K562 (cell line): ENCODE measurements around the gene ZNF140. TPM values are rescaled to one million over a fixed set of nuclear protein-coding genes. Genes with fewer than 3 reads are reported as not detected.

Source experiments
- COPS2 ChIP-seq: fragments of 450-650 bp; conservative IDR thresholded peaks from 2 replicates; pipeline ENCODE4 v1.6.1; 2016; ENCODE audit warnings: mild to moderate bottlenecking, moderate library complexity
- FOXP1 ChIP-seq: sonication (generic); formaldehyde crosslinking; IDR thresholded peaks from 2 replicates; pipeline ENCODE4 v1.8.0; 2022; ENCODE audit warnings: mild to moderate bottlenecking, missing genetic modification reagents
- GATAD2B ChIP-seq: fragments of 450-650 bp; IDR thresholded peaks from 2 replicates; pipeline ENCODE4 v1.6.1; 2017; ENCODE audit warnings: mild to moderate bottlenecking, borderline replicate concordance
- HES1 ChIP-seq: fragments of 450-650 bp; IDR thresholded peaks from 2 replicates; pipeline ENCODE4 v1.6.1; 2016; ENCODE audit warnings: low read depth, mild to moderate bottlenecking, moderate library complexity
- MED1 ChIP-seq: sonication (generic); formaldehyde crosslinking; IDR thresholded peaks from 2 replicates; pipeline ENCODE4 v1.8.1; 2023; ENCODE audit warnings: missing genetic modification reagents, borderline replicate concordance
- MLX ChIP-seq, 2 experiments: fragments of 450-650 bp in 1 of 2; sonication (generic) in 1 of 2; formaldehyde crosslinking; conservative IDR thresholded peaks; 2 replicates each; pipeline versions ENCODE4 v1.4.0 to v1.8.1; 2020 to 2022; ENCODE audit warnings: mild to moderate bottlenecking in 1 of 2, missing genetic modification reagents in 1 of 2
- RNF2 ChIP-seq: sonication (generic); IDR thresholded peaks from 2 replicates; pipeline ENCODE4 v1.6.1; 2016
- SETDB1 ChIP-seq: IDR thresholded peaks from one replicate; pipeline ENCODE4 v1.6.1; 2012; ENCODE audit warnings: low read length, control low read depth, inconsistent platforms
- SMAD3 ChIP-seq: fragments of 450-650 bp; formaldehyde crosslinking; conservative IDR thresholded peaks from 2 replicates; pipeline ENCODE4 v1.4.0; 2020; ENCODE audit warnings: mild to moderate bottlenecking
- SNIP1 ChIP-seq: fragments of 450-650 bp; IDR thresholded peaks from 2 replicates; pipeline ENCODE4 v1.7.1; 2017; ENCODE audit warnings: low read depth, mild to moderate bottlenecking
- SUPT5H ChIP-seq: fragments of 450-650 bp; IDR thresholded peaks from 2 replicates; pipeline ENCODE4 v1.6.1; 2016
- TRIM28 ChIP-seq: fragments of 450-650 bp; IDR thresholded peaks from 2 replicates; pipeline ENCODE4 v1.6.1; 2017
- YBX1 ChIP-seq: fragments of 450-650 bp; IDR thresholded peaks from 2 replicates; pipeline ENCODE4 v1.7.1; 2016; ENCODE audit warnings: mild to moderate bottlenecking
- ZBTB40 ChIP-seq, 2 experiments: fragments of 450-650 bp in 1 of 2; sonication (generic) in 1 of 2; formaldehyde crosslinking in 1 of 2; IDR thresholded peaks; 2 replicates each; pipeline versions ENCODE4 v1.7.1 to v1.9.0; 2016 to 2022; ENCODE audit warnings: inconsistent platforms in 1 of 2, mild to moderate bottlenecking in 1 of 2, missing genetic modification reagents in 1 of 2
- ZNF778 ChIP-seq: fragments of 450-650 bp; formaldehyde crosslinking; IDR thresholded peaks from 2 replicates; pipeline ENCODE4 v1.4.0; 2020; ENCODE audit warnings: mild to moderate bottlenecking, moderate library complexity
- polyA plus RNA-seq, 8 experiments: library from polyadenylated mRNA; depleted of rRNA in 4 of 8; stranded (reverse) in 5 of 8; unstranded in 3 of 8; fragments of >200 nt; fragmentation: Nextera tagmentation in 2 of 8; fragmentation: Illumina TruSeq in 1 of 8; extraction: Ambion mirVana in 2 of 8; extraction: Trizol in 1 of 8; gene quantifications; 2 replicates each; pipeline versions ENCODE4 v1.2.1 to v1.2.3, GENCODE V29; 2011 to 2014; ENCODE audit warnings: inconsistent platforms in 1 of 8, missing spikeins in 1 of 8
- total RNA-seq, 7 experiments: library from RNA; depleted of rRNA in 6 of 7; stranded (reverse); fragments of >200 nt in 6 of 7; fragmentation: Illumina TruSeq in 2 of 7; extraction: Trizol in 2 of 7; gene quantifications; 2 replicates each; pipeline versions ENCODE4 v1.2.1 to v1.2.3, GENCODE V29; 2011 to 2021; ENCODE audit warnings: low replicate concordance in 1 of 7

The ZNF140 gene
- total and polyA plus RNA-seq, 9 of the 15 experiments (the other 6 are each of a cell fraction or from before 2014, with no cell fraction given): 1.6 to 10.9 (median 5.3) TPM

- TF ChIP-seq ZBTB40 (IDR thresholded peaks at IDR 0.05) (peak; percentile 3; the same call in 1 of the 2 replicates), ZBTB40 (CRISPR knock-in tag; IDR thresholded peaks at IDR 0.05) (no peak), SNIP1 (no peak), ZNF778 (CRISPR knock-in tag) (no peak), GATAD2B (no peak), MED1 (CRISPR knock-in tag) (no peak), TRIM28 (no peak), COPS2 (no peak), YBX1 (no peak), HES1 (no peak), RNF2 (no peak; the same call in 1 of the 2 replicates), SUPT5H (peak; percentile 71), SMAD3 (CRISPR knock-in tag) (no peak), SETDB1 (no peak), MLX (CRISPR knock-in tag; conservative IDR thresholded peaks at IDR 0.05) (no peak), FOXP1 (CRISPR knock-in tag) (0 out of 2 replicates have a peak, but pooled peaks have one; percentile 13)
These were observed at the start of gene ZNF140 (continued) for GRCh38 chr12:133080368-133081158.
